Naive thymus-derived CD4-positive, alpha-beta T cell (primary cell): ENCODE data around the gene SLC12A3. TPM values are rescaled to one million over a fixed set of nuclear protein-coding genes. Genes with fewer than 3 reads are reported as not detected.

Source experiments
- ATAC-seq: fragments of 150-1000 bp; cut with Tn5 transposase; 2 replicates; pipeline ENCODE4 v1.10.0; 2021; ENCODE audit warnings: mild to moderate bottlenecking, moderate library complexity
- CTCF ChIA-PET: fragments of 350-600 bp; sonication (Branson Sonifier 250); formaldehyde crosslinking; loops from one replicate; lab custom pipeline; 2021; ENCODE audit warnings: antibody characterized with exemption; lab: Charles Lee
- POLR2A ChIA-PET: fragments of 350-600 bp; sonication (Branson Sonifier 250); formaldehyde crosslinking; loops from one replicate; lab custom pipeline; 2021; ENCODE audit warnings: antibody characterized with exemption, inconsistent platforms; lab: Charles Lee
- DNase-seq, 9 donors: peaks; one replicate each; pipeline versions ENCODE4 v3.0.0 to v3.0.0-alpha.2; 2020 to 2022; ENCODE audit warnings: mixed read lengths in 1 of 9
- H3K27ac ChIP-seq: one replicate; pipeline ENCODE4 v1.7.0; 2013; ENCODE audit warnings: mild to moderate bottlenecking, low read depth, low read length, moderate library complexity
- H3K27me3 ChIP-seq, 2 donors: one replicate each; pipeline ENCODE4 v1.7.0; 2013; ENCODE audit warnings: low read length in 2 of 2, mild to moderate bottlenecking in 2 of 2, moderate library complexity in 2 of 2; ENCODE audit not compliant: control insufficient read depth in 2 of 2, insufficient read depth in 2 of 2
- H3K36me3 ChIP-seq, 3 experiments: 1 replicate in 2 of 3; 2 replicates in 1 of 3; pipeline ENCODE4 v1.7.0; 2013; ENCODE audit warnings: low read length in 3 of 3, mild to moderate bottlenecking in 3 of 3, moderate library complexity in 1 of 3; ENCODE audit not compliant: insufficient read depth in 3 of 3, control insufficient read depth in 2 of 3
- H3K4me1 ChIP-seq, 2 donors: one replicate each; pipeline ENCODE4 v1.7.0; 2013; ENCODE audit warnings: low read length in 2 of 2, mild to moderate bottlenecking in 2 of 2, moderate library complexity in 1 of 2; ENCODE audit not compliant: control insufficient read depth in 2 of 2, insufficient read depth in 2 of 2
- H3K4me3 ChIP-seq: 2 replicates; pipeline ENCODE4 v1.7.0; 2013; ENCODE audit warnings: mild to moderate bottlenecking, low read length
- H3K9me3 ChIP-seq, 3 experiments: 1 replicate in 2 of 3; 2 replicates in 1 of 3; pipeline ENCODE4 v1.7.0; 2013; ENCODE audit warnings: low read length in 3 of 3; ENCODE audit not compliant: control insufficient read depth in 2 of 3
- H3K27ac Mint-ChIP-seq, 9 donors: one replicate each; pipeline ENCODE4 v1.8.0; 2020 to 2022; ENCODE audit warnings: mixed read lengths in 9 of 9, mild to moderate bottlenecking in 8 of 9, moderate library complexity in 5 of 9, inconsistent platforms in 2 of 9
- H3K27me3 Mint-ChIP-seq, 5 donors: one replicate each; pipeline ENCODE4 v1.8.0; 2021 to 2022; ENCODE audit warnings: mixed read lengths in 5 of 5, mild to moderate bottlenecking in 1 of 5
- H3K36me3 Mint-ChIP-seq, 5 donors: one replicate each; pipeline ENCODE4 v1.8.0; 2020 to 2022; ENCODE audit warnings: mixed read lengths in 5 of 5, mild to moderate bottlenecking in 3 of 5, inconsistent platforms in 1 of 5
- H3K4me1 Mint-ChIP-seq, 7 donors: one replicate each; pipeline ENCODE4 v1.8.0; 2020 to 2022; ENCODE audit warnings: mixed read lengths in 7 of 7, mild to moderate bottlenecking in 3 of 7, inconsistent platforms in 1 of 7
- H3K4me3 Mint-ChIP-seq, 10 donors: one replicate each; pipeline ENCODE4 v1.8.0; 2020 to 2022; ENCODE audit warnings: mild to moderate bottlenecking in 10 of 10, mixed read lengths in 10 of 10, moderate library complexity in 6 of 10, inconsistent platforms in 2 of 10
- H3K9me3 Mint-ChIP-seq, 11 donors: one replicate each; pipeline ENCODE4 v1.8.0; 2020 to 2022; ENCODE audit warnings: mixed read lengths in 11 of 11, mild to moderate bottlenecking in 4 of 11, inconsistent platforms in 1 of 11, moderate library complexity in 1 of 11
- intact Hi-C, 2 donors: fragments of 100-400 bp; cut with micrococcal nuclease; formaldehyde crosslinking; loops; one replicate each; pipeline ENCODE4 v1.15.1; 2023
- polyA plus RNA-seq, 2 donors: library from polyadenylated mRNA; unstranded; fragments of 300-500 nt; fragmentation: Illumina TruSeq; gene quantifications; one replicate each; pipeline ENCODE4 v1.2.3, GENCODE V29; 2021
- total RNA-seq, 6 experiments: library from RNA in 5 of 6; stranded (reverse) in 5 of 6; gene quantifications; 1 replicate in 5 of 6; 2 replicates in 1 of 6; pipeline ENCODE4 v1.2.3 and lab custom pipeline; 2021 to 2026

The SLC12A3 gene
- total and polyA plus RNA-seq, 7 experiments from 2014 or later: 0.08 to 0.49 TPM; not detected in 5

DNA sequence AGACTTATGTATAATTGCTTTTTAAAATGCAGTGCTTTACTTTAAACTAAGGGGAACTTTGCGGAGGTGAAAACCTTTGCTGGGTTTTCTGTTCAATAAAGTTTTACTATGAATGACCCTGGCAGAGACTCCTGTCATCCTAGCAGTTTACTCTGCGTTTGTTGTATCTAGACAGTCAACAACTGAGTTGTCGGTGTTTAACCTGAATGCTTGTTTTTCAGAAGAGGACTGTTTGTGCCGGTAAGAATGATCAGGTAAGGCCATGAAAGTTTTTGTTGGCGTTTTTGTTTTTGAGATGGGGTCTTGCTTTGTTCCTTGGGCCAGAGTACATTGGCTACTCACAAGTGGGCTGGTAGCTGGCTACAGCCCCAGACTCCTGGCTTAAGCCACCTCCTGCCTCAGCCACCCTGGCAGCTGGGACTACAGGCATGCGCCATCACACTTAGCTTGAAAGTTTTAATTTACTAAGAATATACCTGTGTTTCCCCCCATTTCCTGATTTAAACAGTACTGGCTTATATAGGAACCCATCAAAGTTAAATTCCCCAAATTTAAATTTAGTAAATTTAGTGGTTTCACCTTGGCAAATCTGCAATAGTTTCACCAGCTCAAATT, 78.9 kb downstream of the SLC12A3 start:
- no peak overlapping the region for H3K4me3 ChIP-seq
- Mint-ChIP-seq H3K4me3 (no peak overlapping the region), H3K36me3 (peaks cover 3 to 40% (median 20%) of the 10 kb centered on the region in 5 donors), H3K9me3 (no peaks in the 10 kb centered on the region), H3K27ac (peak overlapping the region in 4 of 9 donors; percentile 14 to 75 (median 42)), H3K27me3 (no peaks in the 10 kb centered on the region), H3K4me1 (peaks cover 7 to 49% (median 14%) of the 10 kb centered on the region in 7 donors)
- no peak overlapping the region for H3K27ac ChIP-seq
- ATAC-seq (no peak), DNase-seq (no peak)
- H3K4me1 ChIP-seq: peaks cover 6 to 13% of the 10 kb centered on the region in 2 donors
- intact Hi-C loops: no loop called here
- ChIA-PET CTCF (interaction anchor here (0.9 kb wide), 1 partner anchor 20 kb away, joined by 3 read pairs; no protein-coding TSS in a partner anchor), POLR2A (interaction anchor here (5.9 kb wide), 1 partner anchor 11 kb away, joined by 32 read pairs; the partner anchor contains the start of gene HERPUD1)
- no peaks in the 10 kb centered on the region for H3K9me3 ChIP-seq
- H3K36me3 ChIP-seq: peaks cover 12 to 64% (median 37%) of the 10 kb centered on the region in 3 experiments
- no peaks in the 10 kb centered on the region for H3K27me3 ChIP-seq

GRCh38 chr16:56944954-56945839, 80.2 kb downstream of the SLC12A3 start:
- H3K9me3 Mint-ChIP-seq: no peaks in the 10 kb centered on the region
- ChIA-PET POLR2A (interaction anchor here (5.9 kb wide), 1 partner anchor 12 kb away, joined by 32 read pairs; the partner anchor contains the start of gene HERPUD1), CTCF (interaction anchor here (0.7 kb wide), 1 partner anchor 14 kb away, joined by 3 read pairs; no protein-coding TSS in a partner anchor)
- no peak for ATAC-seq
- peaks cover 0 to 38% (median 1%) of the 10 kb centered on the region in 7 donors for H3K4me1 Mint-ChIP-seq
- intact Hi-C loops: no loop called here
- Histone ChIP-seq H3K9me3 (no peaks in the 10 kb centered on the region), H3K4me3 (no peak overlapping the region), H3K36me3 (peaks cover 12 to 51% (median 24%) of the 10 kb centered on the region in 3 experiments), H3K27ac (no peak overlapping the region), H3K27me3 (no peaks in the 10 kb centered on the region), H3K4me1 (peaks cover 0 to under 1% of the 10 kb centered on the region in 2 donors)
- peaks cover 0 to 28% (median 11%) of the 10 kb centered on the region in 5 donors for H3K36me3 Mint-ChIP-seq
- no peak overlapping the region for H3K4me3 Mint-ChIP-seq
- DNase-seq: no peak
- peak overlapping the region in 6 of 9 donors; percentile 11 to 81 (median 27) for H3K27ac Mint-ChIP-seq
- no peaks in the 10 kb centered on the region for H3K27me3 Mint-ChIP-seq

- H3K4me1 ChIP-seq: no peaks in the 10 kb centered on the region
- POLR2A ChIA-PET: interaction anchor here (5.9 kb wide), 1 partner anchor 13 kb away, joined by 32 read pairs; the partner anchor contains the start of gene HERPUD1
- intact Hi-C loops: no loop called here
Measured at GRCh38 chr16:56945847-56946527, 81.0 kb downstream of the SLC12A3 start.

GRCh38 chr16:56946767-56947603, 82.0 kb downstream of the SLC12A3 start:
- intact Hi-C loops: no loop called here
- Mint-ChIP-seq H3K9me3 (no peaks in the 10 kb centered on the region), H3K27ac (peak overlapping the region in 6 of 9 donors; percentile 18 to 76 (median 62)), H3K4me1 (peaks cover 0 to 41% (median 7%) of the 10 kb centered on the region in 7 donors), H3K4me3 (no peak overlapping the region), H3K27me3 (no peaks in the 10 kb centered on the region), H3K36me3 (peaks cover 0 to 23% (median 10%) of the 10 kb centered on the region in 5 donors)
- Histone ChIP-seq H3K9me3 (no peaks in the 10 kb centered on the region), H3K4me1 (no peaks in the 10 kb centered on the region), H3K27me3 (no peaks in the 10 kb centered on the region), H3K27ac (no peak overlapping the region), H3K36me3 (peaks cover 12 to 36% (median 18%) of the 10 kb centered on the region in 3 experiments), H3K4me3 (no peak overlapping the region)
- DNase-seq (no peak), ATAC-seq (no peak)
- CTCF ChIA-PET: interaction anchor here (0.6 kb wide), 2 partner anchors 25 to 210 kb away, joined by 3 to 5 read pairs; no protein-coding TSS in a partner anchor
- POLR2A ChIA-PET: interaction anchor here (0.6 to 5.9 kb wide), 3 partner anchors 8 to 18 kb away, joined by 3 to 32 read pairs (median 3); partner anchors contain the start of gene HERPUD1

More at GRCh38 chr16:56945847-56946527, 81.0 kb downstream of the SLC12A3 start:
- Mint-ChIP-seq H3K4me1 (peaks cover 0 to 38% (median 3%) of the 10 kb centered on the region in 7 donors), H3K27me3 (no peaks in the 10 kb centered on the region), H3K9me3 (no peaks in the 10 kb centered on the region), H3K36me3 (peaks cover 0 to 27% (median 10%) of the 10 kb centered on the region in 5 donors), H3K27ac (peak overlapping the region in 1 of 9 donors; percentile 18), H3K4me3 (no peak overlapping the region)
- Histone ChIP-seq H3K9me3 (no peaks in the 10 kb centered on the region), H3K27me3 (no peaks in the 10 kb centered on the region), H3K27ac (no peak overlapping the region), H3K36me3 (peaks cover 12 to 43% (median 24%) of the 10 kb centered on the region in 3 experiments), H3K4me3 (no peak overlapping the region)
- CTCF ChIA-PET: no interaction called here
- no peak for DNase-seq
- no peak for ATAC-seq

GRCh38 chr16:56947604-56947995, 82.6 kb downstream of the SLC12A3 start:
- Histone ChIP-seq H3K36me3 (peaks cover 12 to 30% (median 12%) of the 10 kb centered on the region in 3 experiments), H3K9me3 (no peaks in the 10 kb centered on the region), H3K4me1 (no peaks in the 10 kb centered on the region), H3K4me3 (no peak overlapping the region), H3K27ac (no peak overlapping the region), H3K27me3 (no peaks in the 10 kb centered on the region)
- intact Hi-C loops: no loop called here
- no peak overlapping the region for H3K4me3 Mint-ChIP-seq
- POLR2A ChIA-PET: interaction anchor here (0.6 to 5.9 kb wide), 3 partner anchors 9 to 18 kb away, joined by 3 to 32 read pairs (median 3); partner anchors contain the start of gene HERPUD1
- H3K4me1 Mint-ChIP-seq: peaks cover 0 to 39% (median 7%) of the 10 kb centered on the region in 7 donors
- H3K27ac Mint-ChIP-seq: peak overlapping the region in 2 of 9 donors; percentile 46 to 60
- H3K36me3 Mint-ChIP-seq: peaks cover 0 to 20% (median 10%) of the 10 kb centered on the region in 5 donors
- H3K27me3 Mint-ChIP-seq: no peaks in the 10 kb centered on the region
- H3K9me3 Mint-ChIP-seq: no peaks in the 10 kb centered on the region
- CTCF ChIA-PET: interaction anchor here (0.6 kb wide), 1 partner anchor 211 kb away, joined by 5 read pairs; no protein-coding TSS in a partner anchor
- no peak for DNase-seq
- ATAC-seq: no peak
